Heart left ventricle (tissue), 13 donors: ENCODE data around the gene NFKBIL1.

Experiments used
- CTCF ChIP-seq, 12 donors: fragments of 200-600 bp; sonication (generic) in 4 of 12; IDR thresholded peaks; one replicate each; pipeline versions ENCODE4 v1.5.0 to v1.8.0; 2018 to 2022; ENCODE audit warnings: antibody characterized with exemption in 12 of 12, mild to moderate bottlenecking in 5 of 12
- POLR2A ChIP-seq, 2 donors: fragments of 450-650 bp; IDR thresholded peaks; one replicate each; pipeline ENCODE4 v1.6.1; 2017; ENCODE audit warnings: antibody characterized with exemption in 2 of 2, mild to moderate bottlenecking in 2 of 2, moderate library complexity in 2 of 2
- donor health status: ischemic (EF 13 %, LVEDD 7.1; RV severe dilation, severe dysfunction).
- donor health status: DM: no; HTN: yes; CAD: no.
- donor health status: DM: no; HTN: no; CAD: no.
- donor health status: ischemic (EF 25% LVEDD 6.9; RV normal size, moderate dysfunction).
- donor health status: ischemic (EF 25% LVEDD 5.7; RV mildly dilated, moderate dysfunction).
- donor health status: ischemic (EF 35%, LVEDD 5.7; RV mildly dilated, moderate dysfunction).
- donor health status: nonischemic (EF 11% LVEDD 7.7; RV severe dilation, severe dysfunction).
- donor health status: DM: yes; HTN: yes; CAD: no.
- donor health status: PGD.
- donor health status: ischemic (EF 29% LVEDD 5.4; RV normal size, mild dysfunction).
- donor health status: nonischemic (EF 23%, LVEDD 6.1; RV moderate dilation, normal function).

GRCh38 chr6:31531771-31532643, 15.4 kb upstream of the NFKBIL1 start:
- TF ChIP-seq POLR2A (IDR thresholded peaks at IDR 0.05) (no peak), CTCF (IDR thresholded peaks at IDR 0.05) (no peak)
